Kidney (tissue), 14 donors: ENCODE results near the gene DGKG. TPM values are rescaled to one million over a fixed set of nuclear protein-coding genes. Genes with fewer than 3 reads are reported as not detected.

ENCODE experiments used
- DNase-seq, 5 donors: peaks; one replicate each; pipeline ENCODE4 v3.0.0-alpha.2; 2013 to 2020
- FAIRE-seq: peaks from 2 replicates; lab custom pipeline; 2012; peaks lifted over from hg19 to GRCh38; lab: Jason Lieb, UNC
- H3K27ac ChIP-seq, 2 donors: one replicate each; pipeline ENCODE4 v1.7.0; 2013; ENCODE audit warnings: low read depth in 2 of 2, low read length in 2 of 2, inconsistent platforms in 1 of 2
- H3K27me3 ChIP-seq: one replicate; pipeline ENCODE4 v1.7.1; 2013; ENCODE audit warnings: low read length, inconsistent platforms; ENCODE audit not compliant: control insufficient read depth, insufficient read depth
- H3K36me3 ChIP-seq, 3 donors: one replicate each; pipeline versions ENCODE4 v1.7.0 to v1.7.1; 2013; ENCODE audit warnings: low read length in 3 of 3, control low read depth in 1 of 3, inconsistent platforms in 1 of 3; ENCODE audit not compliant: insufficient read depth in 3 of 3, control insufficient read depth in 2 of 3
- H3K4me1 ChIP-seq, 3 donors: one replicate each; pipeline versions ENCODE4 v1.7.0 to v1.7.1; 2013; ENCODE audit warnings: low read length in 3 of 3, inconsistent platforms in 1 of 3, low read depth in 1 of 3; ENCODE audit not compliant: control insufficient read depth in 2 of 3, insufficient read depth in 2 of 3
- H3K4me3 ChIP-seq, 3 donors: one replicate each; pipeline versions ENCODE4 v1.7.0 to v1.8.1; 2013; ENCODE audit warnings: low read length in 3 of 3, control low read depth in 1 of 3, inconsistent platforms in 1 of 3
- H3K9ac ChIP-seq, 3 donors: one replicate each; pipeline versions ENCODE4 v1.7.0 to v1.7.1; 2013; ENCODE audit warnings: low read length in 3 of 3, control low read depth in 1 of 3, inconsistent platforms in 1 of 3
- H3K9me3 ChIP-seq, 3 donors: one replicate each; pipeline versions ENCODE4 v1.7.0 to v1.7.1; 2013; ENCODE audit warnings: low read length in 3 of 3, control low read depth in 1 of 3, inconsistent platforms in 1 of 3; ENCODE audit not compliant: control insufficient read depth in 2 of 3, insufficient read depth in 1 of 3
- CTCF ChIP-seq: IDR thresholded peaks from 3 replicates; pipeline ENCODE4 v1.5.1; 2012; ENCODE audit warnings: mild to moderate bottlenecking, moderate library complexity, borderline replicate concordance; ENCODE audit not compliant: insufficient read depth; ENCODE audit errors: extremely low read depth
- intact Hi-C: fragments of 100-400 bp; cut with DNase I; formaldehyde crosslinking; loops from one replicate; pipeline ENCODE4 v1.11.1; 2022
- polyA plus RNA-seq: library from polyadenylated mRNA; stranded (reverse); fragments of 350-450 nt; fragmentation: Illumina TruSeq; extraction: RNeasy Lipid Tissue Mini Kit (QIAGEN cat#74804); gene quantifications from one replicate; pipeline ENCODE4 v1.2.3, GENCODE V29; 2014; ENCODE audit warnings: low read depth, low replicate concordance; ENCODE audit not compliant: insufficient read depth
- total RNA-seq: library from RNA; stranded (reverse); fragmentation: NEBNext Ultra II Directional; extraction: Animal tissue kit (Norgen Biotek cat#: 25700); gene quantifications from one replicate; pipeline ENCODE4 v1.2.1, GENCODE V29; 2021
- donor health status: control.
- donor health status: control.
- donor health status: control.
- donor health status: control.
- donor health status: control.
- donor health status: DM: yes; HTN: yes; CAD: no.
- donor health status: Normal renal cell carcinoma (clear cell type).

Gene DGKG
- total and polyA plus RNA-seq, 2 donors from 2014 or later: 0.95 to 11.4 TPM

- peak; percentile 66 for FAIRE-seq
- peak overlapping the region; percentile 59 to 65 (median 62) for H3K4me3 ChIP-seq
- H3K9me3 ChIP-seq: no peaks in the 10 kb centered on the region
- peak overlapping the region; percentile 52 to 56 for H3K27ac ChIP-seq
- peak overlapping the region in 2 of 3 donors; percentile 20 to 33 for H3K9ac ChIP-seq
- TF ChIP-seq CTCF: no peak
- H3K4me1 ChIP-seq: peaks cover 6 to 28% (median 19%) of the 10 kb centered on the region in 3 donors
- no peaks in the 10 kb centered on the region for H3K36me3 ChIP-seq
- peak; percentile 82 to 97 (median 92) for DNase-seq
- no peaks in the 10 kb centered on the region for H3K27me3 ChIP-seq
- intact Hi-C loops: no loop called here
Observed at GRCh38 chr3:186097663-186098451, 264.2 kb downstream of the DGKG start.

DNA sequence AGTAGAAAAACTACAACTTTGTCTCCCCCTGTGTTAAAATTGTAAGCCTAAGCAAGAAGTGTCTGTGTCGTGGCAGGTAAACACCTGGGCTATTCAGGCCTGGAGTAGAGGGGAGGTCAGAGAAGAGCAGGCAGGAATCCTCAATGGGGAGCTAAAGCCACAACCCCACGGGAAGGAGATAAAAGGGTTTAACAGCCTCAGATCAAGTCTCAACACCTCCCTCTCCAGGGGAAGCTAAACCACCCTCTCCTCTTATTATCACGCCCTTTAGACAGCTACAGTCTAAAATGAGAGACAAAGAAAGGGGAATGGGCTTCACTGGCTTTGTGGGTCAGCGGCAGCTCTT, 264.7 kb downstream of the DGKG start:
- peaks cover 6 to 28% (median 19%) of the 10 kb centered on the region in 3 donors for H3K4me1 ChIP-seq
- intact Hi-C loops: no loop called here
- H3K9me3 ChIP-seq: no peaks in the 10 kb centered on the region
- no peak for TF ChIP-seq CTCF
- no peaks in the 10 kb centered on the region for H3K27me3 ChIP-seq
- no peaks in the 10 kb centered on the region for H3K36me3 ChIP-seq
- H3K27ac ChIP-seq: peak overlapping the region in 1 of 2 donors; percentile 29
- DNase-seq: no peak
- H3K4me3 ChIP-seq: peak overlapping the region in 2 of 3 donors; percentile 2 to 62
- no peak for FAIRE-seq
- no peak overlapping the region for H3K9ac ChIP-seq

Other genes starting within 250 kb of the DGKG start
- gene CRYGS, start 182.1 kb upstream of the DGKG start, total RNA-seq: 2.9 TPM
- gene CRYGS, start 182.1 kb upstream of the DGKG start, polyA plus RNA-seq: 3.7 TPM
- 13.3 TPM for gene TBCCD1, start 205.1 kb upstream of the DGKG start, total RNA-seq
- 6.2 TPM for gene TBCCD1, start 205.1 kb upstream of the DGKG start, polyA plus RNA-seq
- gene DNAJB11, start 208.5 kb upstream of the DGKG start, total RNA-seq: 46.4 TPM
- 45.0 TPM for gene DNAJB11, start 208.5 kb upstream of the DGKG start, polyA plus RNA-seq